Activated CD8-positive, alpha-beta T cell treated with anti-CD3 and anti-CD28 coated beads, Interleukin-2, amount 10 ng/mL, durations not matched to agents 7 days and 5 days (primary cell): Measurements from ENCODE around the gene NCOA5. TPM values are rescaled to one million over a fixed set of nuclear protein-coding genes. Genes with fewer than 3 reads are reported as not detected.

Experiments
- ATAC-seq: fragments of 150-1000 bp; cut with Tn5 transposase; one replicate; pipeline ENCODE4 v1.10.0; 2021; ENCODE audit warnings: moderate library complexity
- CTCF ChIA-PET: fragments of 350-600 bp; sonication (Branson Sonifier 250); formaldehyde crosslinking; loops from one replicate; lab custom pipeline; 2021; ENCODE audit warnings: antibody characterized with exemption; lab: Charles Lee
- POLR2A ChIA-PET: fragments of 350-600 bp; sonication (Branson Sonifier 250); formaldehyde crosslinking; loops from one replicate; lab custom pipeline; 2021; ENCODE audit warnings: antibody characterized with exemption; lab: Charles Lee
- DNase-seq: peaks from one replicate; pipeline ENCODE4 v3.0.0-alpha.2; 2020
- H3K27ac Mint-ChIP-seq: one replicate; pipeline ENCODE4 v1.8.0; 2021; ENCODE audit warnings: mild to moderate bottlenecking, mixed read lengths
- H3K27me3 Mint-ChIP-seq: one replicate; pipeline ENCODE4 v1.8.0; 2021; ENCODE audit warnings: low read depth, mixed read lengths
- H3K36me3 Mint-ChIP-seq: one replicate; pipeline ENCODE4 v1.8.0; 2021; ENCODE audit warnings: low read depth, mixed read lengths
- H3K4me1 Mint-ChIP-seq: one replicate; pipeline ENCODE4 v1.8.0; 2021; ENCODE audit warnings: low read depth, mixed read lengths
- H3K4me3 Mint-ChIP-seq: one replicate; pipeline ENCODE4 v1.8.0; 2021; ENCODE audit warnings: mild to moderate bottlenecking, mixed read lengths
- H3K9me3 Mint-ChIP-seq: one replicate; pipeline ENCODE4 v1.8.0; 2022; ENCODE audit warnings: mixed read lengths; ENCODE audit not compliant: insufficient read depth
- total RNA-seq, 2 experiments: library from RNA; stranded (reverse); gene quantifications; one replicate each; pipeline ENCODE4 v1.2.3, GENCODE V29; 2021

The NCOA5 gene
- total RNA-seq, 2 experiments from 2014 or later = 30.3 to 30.9 TPM

DNA sequence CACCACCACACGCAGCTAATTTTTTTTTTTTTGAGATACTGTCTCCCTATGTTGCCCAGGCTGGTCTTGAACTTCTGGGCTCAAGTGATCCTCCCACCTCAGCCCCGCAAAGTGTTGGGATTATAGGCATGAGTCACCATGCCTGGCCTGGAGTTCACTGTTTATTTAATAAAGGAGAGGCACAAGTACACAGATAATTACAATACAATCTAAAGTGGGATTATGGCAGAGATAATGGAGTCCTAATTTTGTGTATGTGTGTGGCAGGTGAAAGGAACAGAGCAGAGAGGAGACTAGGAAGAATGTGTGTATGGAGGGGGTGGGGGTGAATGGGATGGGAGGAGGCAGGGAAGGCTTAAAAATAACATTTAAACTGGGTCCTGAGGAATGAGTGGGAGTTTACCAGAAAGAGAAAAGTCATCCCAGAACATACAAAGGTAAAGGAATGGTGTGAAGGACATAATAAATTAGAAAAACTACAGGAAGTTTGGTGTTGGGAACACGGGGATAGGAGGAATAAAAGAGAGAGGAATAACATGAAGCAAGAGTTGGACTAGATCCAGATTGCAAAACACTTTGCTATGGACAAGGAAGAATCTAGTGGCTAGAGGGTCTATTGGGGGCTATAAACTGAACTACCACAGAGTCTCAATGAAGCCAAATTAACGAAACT lies 4.4 kb downstream of the NCOA5 start:
- no peak for DNase-seq
- POLR2A ChIA-PET = no interaction called here
- no peaks in the 10 kb centered on the region for H3K27me3 Mint-ChIP-seq
- no peak for ATAC-seq
- no peak overlapping the region for H3K4me3 Mint-ChIP-seq
- CTCF ChIA-PET = interaction anchor here (0.6 to 2.7 kb wide), 6 partner anchors 54 to 114 kb away, joined by 3 to 24 read pairs (median 8); partner anchors contain the start of gene ZNF335
- H3K27ac Mint-ChIP-seq = no peak overlapping the region
- peaks cover 7% of the 10 kb centered on the region for H3K36me3 Mint-ChIP-seq
- no peaks in the 10 kb centered on the region for H3K9me3 Mint-ChIP-seq
- peaks cover 33% of the 10 kb centered on the region for H3K4me1 Mint-ChIP-seq

DNA sequence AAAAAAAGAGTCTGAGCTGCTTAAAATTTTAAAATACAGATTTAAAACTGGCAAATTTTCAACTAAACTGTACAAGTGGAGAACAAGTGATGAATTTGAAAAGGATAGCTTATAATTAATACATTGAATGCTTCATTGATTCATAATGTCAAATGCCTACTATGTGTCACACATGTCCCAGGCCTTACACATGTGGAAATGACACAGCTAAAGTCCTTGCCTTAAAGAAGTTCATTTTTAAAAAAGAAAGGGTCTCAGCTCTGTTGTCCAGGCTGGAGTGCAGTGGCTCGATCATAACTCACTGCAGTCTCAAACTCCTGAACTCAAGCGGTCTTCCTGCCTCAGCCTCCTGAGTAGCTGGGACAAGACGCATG lies 5.0 kb downstream of the NCOA5 start:
- ChIA-PET POLR2A (no interaction called here), CTCF (interaction anchor here (0.6 to 2.7 kb wide), 6 partner anchors 53 to 114 kb away, joined by 3 to 24 read pairs (median 8); partner anchors contain the start of gene ZNF335)
- Mint-ChIP-seq H3K9me3 (no peaks in the 10 kb centered on the region), H3K4me3 (no peak overlapping the region), H3K4me1 (peaks cover 28% of the 10 kb centered on the region), H3K27ac (no peak overlapping the region), H3K27me3 (no peaks in the 10 kb centered on the region), H3K36me3 (peaks cover 7% of the 10 kb centered on the region)
- no peak for ATAC-seq
- DNase-seq = no peak

DNA sequence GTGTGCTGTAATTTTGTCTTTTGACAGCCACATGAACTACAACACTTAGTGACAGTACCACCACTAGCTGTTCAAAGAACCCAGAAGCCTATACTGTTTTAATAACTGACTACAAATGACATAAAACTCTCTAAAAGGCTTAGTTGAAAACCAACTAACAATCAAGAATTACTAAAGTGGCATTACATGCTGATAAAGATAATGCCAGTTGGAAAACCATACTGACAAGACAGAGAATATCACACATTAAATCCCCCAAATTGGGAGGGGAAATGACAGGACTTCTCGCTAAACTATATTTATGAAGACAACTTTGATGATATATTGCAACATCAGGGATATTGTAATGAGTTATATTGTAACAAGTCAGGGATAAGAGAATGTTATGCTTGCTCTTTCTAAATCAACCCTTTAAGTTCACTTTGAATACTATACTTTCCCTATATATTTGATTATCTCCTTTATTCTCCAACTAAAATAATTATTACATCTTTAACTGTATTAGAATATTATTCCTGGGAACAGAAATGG lies 6.2 kb downstream of the NCOA5 start:
- H3K9me3 Mint-ChIP-seq = no peaks in the 10 kb centered on the region
- ATAC-seq (no peak), DNase-seq (no peak)
- peaks cover 26% of the 10 kb centered on the region for H3K4me1 Mint-ChIP-seq
- no peak overlapping the region for H3K27ac Mint-ChIP-seq
- POLR2A ChIA-PET = interaction anchor here (0.7 kb wide), 1 partner anchor 440 kb away, joined by 4 read pairs; no protein-coding TSS in a partner anchor
- H3K27me3 Mint-ChIP-seq = no peaks in the 10 kb centered on the region
- H3K36me3 Mint-ChIP-seq = peaks cover 14% of the 10 kb centered on the region
- H3K4me3 Mint-ChIP-seq = no peak overlapping the region
- CTCF ChIA-PET = interaction anchor here (1.8 to 1.9 kb wide), 2 partner anchors 61 to 113 kb away, joined by 5 to 8 read pairs; partner anchors contain the start of gene ZNF335

DNA sequence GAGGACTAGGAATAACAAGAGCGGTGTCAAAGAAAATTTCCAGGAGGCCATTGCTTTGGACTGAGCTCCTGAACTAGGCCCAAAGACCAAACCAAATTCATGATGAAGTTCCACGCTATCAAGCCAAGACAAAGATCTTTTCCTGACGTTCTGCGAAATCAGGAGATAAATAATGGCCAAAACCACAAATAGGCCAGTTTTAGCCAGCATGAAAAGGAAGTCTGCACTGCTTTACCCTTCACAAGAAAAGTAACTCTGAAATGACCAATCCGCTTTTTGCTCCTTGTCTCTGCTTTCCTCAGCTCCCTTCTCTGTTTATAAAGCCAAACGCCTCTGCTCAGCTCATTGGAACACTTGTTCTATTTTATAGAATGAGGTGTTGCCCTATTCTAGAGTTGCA lies 6.7 kb downstream of the NCOA5 start:
- peaks cover 21% of the 10 kb centered on the region for H3K4me1 Mint-ChIP-seq
- POLR2A ChIA-PET = interaction anchor here (0.7 kb wide), 1 partner anchor 439 kb away, joined by 4 read pairs; no protein-coding TSS in a partner anchor
- no peaks in the 10 kb centered on the region for H3K9me3 Mint-ChIP-seq
- no peaks in the 10 kb centered on the region for H3K27me3 Mint-ChIP-seq
- H3K4me3 Mint-ChIP-seq = no peak overlapping the region
- DNase-seq (no peak), ATAC-seq (no peak)
- CTCF ChIA-PET = interaction anchor here (1.8 kb wide), 1 partner anchor 60 kb away, joined by 5 read pairs; no protein-coding TSS in a partner anchor
- H3K27ac Mint-ChIP-seq = no peak overlapping the region
- H3K36me3 Mint-ChIP-seq = peaks cover 17% of the 10 kb centered on the region

- DNase-seq (no peak), ATAC-seq (no peak)
- POLR2A ChIA-PET = no interaction called here
- Mint-ChIP-seq H3K27ac (no peak overlapping the region), H3K27me3 (no peaks in the 10 kb centered on the region), H3K9me3 (no peaks in the 10 kb centered on the region), H3K4me1 (peaks cover 3% of the 10 kb centered on the region), H3K4me3 (no peak overlapping the region), H3K36me3 (peaks cover 17% of the 10 kb centered on the region)
- CTCF ChIA-PET = interaction anchor here (1.4 kb wide), 1 partner anchor 67 kb away, joined by 7 read pairs; no protein-coding TSS in a partner anchor
These were observed 8.7 kb downstream of the NCOA5 start for GRCh38 chr20:46081074-46081473.

- H3K27ac Mint-ChIP-seq = no peak overlapping the region
- H3K27me3 Mint-ChIP-seq = no peaks in the 10 kb centered on the region
- ATAC-seq (no peak), DNase-seq (no peak)
- POLR2A ChIA-PET = interaction anchor here (0.6 kb wide), 1 partner anchor 293 kb away, joined by 3 read pairs; no protein-coding TSS in a partner anchor
- no peak overlapping the region for H3K4me3 Mint-ChIP-seq
- no peaks in the 10 kb centered on the region for H3K9me3 Mint-ChIP-seq
- H3K36me3 Mint-ChIP-seq = peaks cover 29% of the 10 kb centered on the region
- no peaks in the 10 kb centered on the region for H3K4me1 Mint-ChIP-seq
- CTCF ChIA-PET = interaction anchor here (1.0 to 1.4 kb wide), 2 partner anchors 9 to 92 kb away, joined by 4 read pairs; no protein-coding TSS in a partner anchor
These were observed 10.8 kb downstream of the NCOA5 start for GRCh38 chr20:46078954-46079353.

GRCh38 chr20:46077642-46078305 lies 12.0 kb downstream of the NCOA5 start:
- CTCF ChIA-PET = interaction anchor here (2.1 to 2.2 kb wide), 2 partner anchors 12 to 65 kb away, joined by 5 to 7 read pairs; no protein-coding TSS in a partner anchor
- no peak overlapping the region for H3K4me3 Mint-ChIP-seq
- DNase-seq = no peak

GRCh38 chr20:46076806-46077205 lies 13.0 kb downstream of the NCOA5 start:
- no peak overlapping the region for H3K27ac Mint-ChIP-seq
- ATAC-seq (no peak), DNase-seq (no peak)
- peaks cover 29% of the 10 kb centered on the region for H3K36me3 Mint-ChIP-seq
- no peaks in the 10 kb centered on the region for H3K9me3 Mint-ChIP-seq
- no peak overlapping the region for H3K4me3 Mint-ChIP-seq
- CTCF ChIA-PET = interaction anchor here (1.0 to 2.2 kb wide), 3 partner anchors 11 to 64 kb away, joined by 4 to 7 read pairs (median 5); no protein-coding TSS in a partner anchor
- H3K4me1 Mint-ChIP-seq = no peaks in the 10 kb centered on the region
- POLR2A ChIA-PET = no interaction called here
- no peaks in the 10 kb centered on the region for H3K27me3 Mint-ChIP-seq

More at GRCh38 chr20:46077642-46078305, 12.0 kb downstream of the NCOA5 start:
- Mint-ChIP-seq H3K36me3 (peaks cover 29% of the 10 kb centered on the region), H3K27ac (no peak overlapping the region), H3K9me3 (no peaks in the 10 kb centered on the region), H3K4me1 (no peaks in the 10 kb centered on the region), H3K27me3 (no peaks in the 10 kb centered on the region)
- POLR2A ChIA-PET = no interaction called here
- ATAC-seq = no peak

GRCh38 chr20:46074006-46074405 lies 15.8 kb downstream of the NCOA5 start:
- POLR2A ChIA-PET = no interaction called here
- Mint-ChIP-seq H3K36me3 (peaks cover 31% of the 10 kb centered on the region), H3K4me1 (no peaks in the 10 kb centered on the region), H3K4me3 (no peak overlapping the region), H3K27ac (no peak overlapping the region), H3K27me3 (no peaks in the 10 kb centered on the region), H3K9me3 (no peaks in the 10 kb centered on the region)
- CTCF ChIA-PET = no interaction called here
- ATAC-seq = no peak
- DNase-seq = no peak

- POLR2A ChIA-PET = no interaction called here
- Mint-ChIP-seq H3K27me3 (no peaks in the 10 kb centered on the region), H3K9me3 (no peaks in the 10 kb centered on the region), H3K27ac (no peak overlapping the region), H3K36me3 (peaks cover 30% of the 10 kb centered on the region), H3K4me1 (no peaks in the 10 kb centered on the region), H3K4me3 (no peak overlapping the region)
- no peak for ATAC-seq
- CTCF ChIA-PET = interaction anchor here (1.0 kb wide), 1 partner anchor 101 kb away, joined by 3 read pairs; no protein-coding TSS in a partner anchor
- DNase-seq = no peak
These were observed 16.3 kb downstream of the NCOA5 start for GRCh38 chr20:46073443-46073842.

DNA sequence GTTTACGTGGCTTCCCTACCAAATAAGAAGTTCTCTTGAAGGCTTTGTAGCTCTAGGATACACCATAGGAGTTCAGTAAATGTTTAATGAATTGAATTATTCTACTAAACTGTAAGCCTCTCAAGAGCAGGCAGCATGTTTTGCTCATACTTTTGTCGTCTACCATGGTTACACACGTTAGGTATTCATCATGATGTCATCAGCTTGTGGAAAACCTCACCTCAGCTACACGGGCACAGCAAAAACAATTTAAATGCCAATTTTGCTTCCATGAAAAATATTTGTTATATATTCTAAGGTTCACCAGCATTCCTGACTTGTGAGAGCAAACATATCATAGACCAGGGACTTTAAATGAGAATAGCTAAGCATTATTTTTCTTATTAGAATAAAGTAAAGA lies 16.7 kb downstream of the NCOA5 start:
- H3K27ac Mint-ChIP-seq = no peak overlapping the region
- no peak for DNase-seq
- POLR2A ChIA-PET = no interaction called here
- peaks cover 31% of the 10 kb centered on the region for H3K36me3 Mint-ChIP-seq
- H3K4me3 Mint-ChIP-seq = no peak overlapping the region
- H3K27me3 Mint-ChIP-seq = no peaks in the 10 kb centered on the region
- H3K9me3 Mint-ChIP-seq = no peaks in the 10 kb centered on the region
- CTCF ChIA-PET = interaction anchor here (1.0 kb wide), 1 partner anchor 102 kb away, joined by 3 read pairs; no protein-coding TSS in a partner anchor
- no peaks in the 10 kb centered on the region for H3K4me1 Mint-ChIP-seq
- ATAC-seq = no peak
